Mesenteric fat pad (tissue), 1 donor: ENCODE results near the gene PDGFB. TPM values are rescaled to one million over a fixed set of nuclear protein-coding genes. Genes with fewer than 3 reads are reported as not detected.

ENCODE experiments used
- DNase-seq: peaks from one replicate; pipeline ENCODE4 v3.0.0-alpha.2; 2020; ENCODE audit warnings: low spot score
- long read RNA-seq: library from polyadenylated mRNA; unstranded; transcript quantifications from one replicate; pipeline ENCODE4 v2.0.0, GENCODE V29; 2020
- total RNA-seq: library from RNA; stranded (reverse); fragmentation: NEBNext Ultra II Directional; extraction: Animal tissue kit (Norgen Biotek cat#: 25700); gene quantifications from one replicate; pipeline ENCODE4 v1.2.1, GENCODE V29; 2021
- donor health status: DM: yes; HTN: yes; CAD: no.

Gene PDGFB
- total RNA-seq: 38.0 TPM
- long read RNA-seq, partial matches to known transcripts: 8 of 26 reads
- long read RNA-seq, other reads (novel, unspliced or antisense): 13 of 26 reads

GRCh38 chr22:39244496-39245129, at the start of gene PDGFB:
PDGFB (minus strand) TSS chr22:39244982; CDS start chr22:39243963, 1,019 bp downstream.
- no peak for DNase-seq

- no peak for DNase-seq
Observed at GRCh38 chr22:39293766-39294368, 49.1 kb upstream of the PDGFB start.

GRCh38 chr22:39292561-39293074, 47.8 kb upstream of the PDGFB start:
- peak; percentile 96 for DNase-seq

GRCh38 chr22:39292031-39292462, 47.3 kb upstream of the PDGFB start:
- no peak for DNase-seq

GRCh38 chr22:39291523-39291922, 46.7 kb upstream of the PDGFB start:
- no peak for DNase-seq

GRCh38 chr22:39290724-39291161, 46.0 kb upstream of the PDGFB start:
- DNase-seq: no peak

- no peak for DNase-seq
Observed at GRCh38 chr22:39289975-39290720, 45.4 kb upstream of the PDGFB start.

GRCh38 chr22:39289533-39289932, 44.8 kb upstream of the PDGFB start:
- no peak for DNase-seq

- DNase-seq: no peak
Observed at GRCh38 chr22:39288135-39288898, 43.5 kb upstream of the PDGFB start.

GRCh38 chr22:39287076-39287725, 42.4 kb upstream of the PDGFB start:
- no peak for DNase-seq

- no peak for DNase-seq
Observed at GRCh38 chr22:39284983-39285382, 40.2 kb upstream of the PDGFB start.

- no peak for DNase-seq
Observed at GRCh38 chr22:39284142-39284980, 39.6 kb upstream of the PDGFB start.

GRCh38 chr22:39283322-39284141, 38.8 kb upstream of the PDGFB start:
- peak; percentile 93 for DNase-seq

- no peak for DNase-seq
Observed at GRCh38 chr22:39282645-39283321, 38.0 kb upstream of the PDGFB start.

GRCh38 chr22:39281126-39281525, 36.3 kb upstream of the PDGFB start:
- DNase-seq: no peak

GRCh38 chr22:39280250-39280649, 35.5 kb upstream of the PDGFB start:
- DNase-seq: no peak

GRCh38 chr22:39279170-39279850, 34.5 kb upstream of the PDGFB start:
- DNase-seq: no peak

GRCh38 chr22:39278040-39278439, 33.3 kb upstream of the PDGFB start:
- no peak for DNase-seq
